ENCODE measurements around the gene VAV2. TPM values are rescaled to one million over a fixed set of nuclear protein-coding genes. Genes with fewer than 3 reads are reported as not detected.

The VAV2 gene
- total and polyA plus RNA-seq, 4 donors, result 4.9 to 26.4 (median 17.0) TPM

DNA sequence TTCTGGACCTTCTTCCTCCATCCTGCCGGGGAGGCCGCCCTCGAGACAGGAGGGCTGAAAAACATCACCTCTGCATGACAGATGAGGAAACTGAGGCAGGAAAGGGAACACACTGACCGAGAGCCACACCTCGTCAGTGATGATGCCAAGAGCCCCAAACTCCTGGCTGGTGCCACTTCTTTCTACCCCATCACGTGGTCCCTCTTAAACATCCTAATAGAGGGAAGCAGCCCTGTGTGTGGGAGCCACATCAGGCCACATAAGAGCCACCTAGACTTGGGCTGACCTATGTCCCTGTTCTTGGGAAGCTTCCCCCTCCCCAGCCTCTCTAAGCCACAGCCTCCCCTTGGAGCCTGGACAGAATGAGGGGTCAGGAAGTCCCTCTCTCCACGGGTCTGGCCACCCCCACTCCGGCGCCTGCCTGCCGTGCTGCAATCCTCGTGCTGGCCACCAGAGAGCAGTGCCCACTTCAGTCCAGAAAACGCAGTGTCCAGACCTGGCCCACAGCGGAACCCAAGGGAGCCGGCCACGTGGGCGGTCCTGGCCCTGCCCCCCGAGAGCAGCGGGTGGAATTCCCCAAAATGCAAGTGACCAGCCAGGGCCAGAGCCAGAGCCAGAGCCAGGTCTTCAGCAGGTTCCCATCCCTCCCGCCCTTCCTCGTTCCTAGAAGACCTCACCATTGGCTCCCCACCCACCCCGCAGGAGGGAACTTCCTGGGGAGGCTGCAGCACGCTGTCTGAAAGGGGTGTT, 199.2 kb downstream of the VAV2 start:
- TF ChIP-seq NR2F2 (IDR thresholded peaks at IDR 0.05), result no peak
- TF ChIP-seq RXRA (IDR thresholded peaks at IDR 0.05), result peak in 1 of 2 donors; percentile 26
- TF ChIP-seq, protein P1, sequence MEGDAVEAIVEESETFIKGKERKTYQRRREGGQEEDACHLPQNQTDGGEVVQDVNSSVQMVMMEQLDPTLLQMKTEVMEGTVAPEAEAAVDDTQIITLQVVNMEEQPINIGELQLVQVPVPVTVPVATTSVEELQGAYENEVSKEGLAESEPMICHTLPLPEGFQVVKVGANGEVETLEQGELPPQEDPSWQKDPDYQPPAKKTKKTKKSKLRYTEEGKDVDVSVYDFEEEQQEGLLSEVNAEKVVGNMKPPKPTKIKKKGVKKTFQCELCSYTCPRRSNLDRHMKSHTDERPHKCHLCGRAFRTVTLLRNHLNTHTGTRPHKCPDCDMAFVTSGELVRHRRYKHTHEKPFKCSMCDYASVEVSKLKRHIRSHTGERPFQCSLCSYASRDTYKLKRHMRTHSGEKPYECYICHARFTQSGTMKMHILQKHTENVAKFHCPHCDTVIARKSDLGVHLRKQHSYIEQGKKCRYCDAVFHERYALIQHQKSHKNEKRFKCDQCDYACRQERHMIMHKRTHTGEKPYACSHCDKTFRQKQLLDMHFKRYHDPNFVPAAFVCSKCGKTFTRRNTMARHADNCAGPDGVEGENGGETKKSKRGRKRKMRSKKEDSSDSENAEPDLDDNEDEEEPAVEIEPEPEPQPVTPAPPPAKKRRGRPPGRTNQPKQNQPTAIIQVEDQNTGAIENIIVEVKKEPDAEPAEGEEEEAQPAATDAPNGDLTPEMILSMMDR (IDR thresholded peaks at IDR 0.05; ENCODE audit: low read depth, low read length, missing input control), result peak; percentile 92
- peak; percentile 92 to 97 for TF ChIP-seq RAD21 (IDR thresholded peaks at IDR 0.05)
- no peaks in the 10 kb centered on the region for H3K27me3 ChIP-seq (ENCODE audit: control insufficient read depth in 4 of 4, insufficient read depth in 4 of 4, low read length in 3 of 4)
- DNase-seq (ENCODE audit: low spot score), result peak; percentile 74
- H3K27ac ChIP-seq (ENCODE audit: low read depth in 1 of 2, low read length in 2 of 2), result no peak overlapping the region
- 28% methylated on average over 22 of the region's 22 CpGs for WGBS
- H3K4me3 ChIP-seq (ENCODE audit: low read depth in 1 of 3, low read length in 3 of 3), result no peak overlapping the region
- H3K9ac ChIP-seq (ENCODE audit: low read depth in 1 of 2, low read length in 2 of 2), result no peak overlapping the region
- no peaks in the 10 kb centered on the region for H3K9me3 ChIP-seq (ENCODE audit: control insufficient read depth in 4 of 4, low read length in 3 of 4)
- H3K36me3 ChIP-seq (ENCODE audit: control insufficient read depth in 4 of 4, insufficient read depth in 3 of 4, low read depth in 1 of 4, low read length in 3 of 4), result peaks cover 6 to 33% (median 7%) of the 10 kb centered on the region in 4 donors
- H3K4me1 ChIP-seq (ENCODE audit: control insufficient read depth in 4 of 4, insufficient read depth in 4 of 4, low read length in 3 of 4), result peaks cover 9 to 35% (median 26%) of the 10 kb centered on the region in 4 donors

DNA sequence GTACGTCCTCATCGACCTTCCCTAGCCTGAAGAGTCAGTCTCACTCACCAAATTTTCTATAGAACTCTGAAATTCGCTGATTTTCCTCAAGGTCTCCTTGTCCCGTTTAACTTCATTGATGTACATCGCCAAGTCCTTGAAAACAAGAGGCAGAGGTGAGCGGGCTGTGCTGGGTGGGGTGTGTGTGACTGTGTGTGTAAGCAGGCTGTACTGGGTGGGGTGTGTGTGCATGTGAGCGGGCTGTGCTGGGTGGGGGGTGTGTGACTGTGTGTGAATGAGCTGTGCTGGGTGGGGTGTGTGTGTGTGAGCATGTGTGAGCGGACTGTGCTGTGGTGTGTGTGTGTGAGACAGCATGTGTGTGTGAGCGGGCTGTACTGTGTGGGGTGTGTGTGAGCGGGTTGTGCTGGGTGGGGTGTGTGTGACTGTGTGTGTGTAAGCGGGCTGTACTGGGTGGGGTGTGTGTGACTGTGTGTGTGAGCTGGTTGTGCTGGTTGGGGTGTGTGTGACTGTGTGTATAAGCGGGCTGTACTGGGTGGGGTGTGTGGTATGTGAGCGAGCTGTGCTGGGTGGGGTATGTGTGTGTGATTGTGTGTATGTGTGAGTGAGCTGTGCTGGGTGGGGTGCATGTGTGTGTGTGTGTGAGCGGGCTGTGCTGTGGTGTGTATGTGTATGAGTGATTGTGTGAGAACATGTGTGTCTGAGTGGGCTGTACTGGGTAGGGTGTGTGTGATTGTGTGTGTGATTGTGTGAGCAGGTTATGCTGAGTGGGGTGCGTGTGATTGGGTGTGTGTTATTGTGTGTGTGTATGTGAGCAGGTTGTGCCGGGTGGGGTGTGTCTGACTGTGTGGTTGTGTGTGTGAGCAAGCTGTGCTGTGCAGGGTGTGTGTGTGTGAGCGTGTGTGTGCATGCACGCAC, 200.1 kb downstream of the VAV2 start:
- Histone ChIP-seq H3K4me1 (ENCODE audit: control insufficient read depth in 4 of 4, insufficient read depth in 4 of 4, low read length in 3 of 4) (peaks cover 9 to 35% (median 26%) of the 10 kb centered on the region in 4 donors), H3K27me3 (ENCODE audit: control insufficient read depth in 4 of 4, insufficient read depth in 4 of 4, low read length in 3 of 4) (no peaks in the 10 kb centered on the region), H3K4me3 (ENCODE audit: low read depth in 1 of 3, low read length in 3 of 3) (no peak overlapping the region), H3K36me3 (ENCODE audit: control insufficient read depth in 4 of 4, insufficient read depth in 3 of 4, low read depth in 1 of 4, low read length in 3 of 4) (peaks cover 1 to 28% (median 6%) of the 10 kb centered on the region in 4 donors), H3K27ac (ENCODE audit: low read depth in 1 of 2, low read length in 2 of 2) (no peak overlapping the region), H3K9me3 (ENCODE audit: control insufficient read depth in 4 of 4, low read length in 3 of 4) (no peaks in the 10 kb centered on the region), H3K9ac (ENCODE audit: low read depth in 1 of 2, low read length in 2 of 2) (no peak overlapping the region)
- no peak for TF ChIP-seq TAF1 (conservative IDR thresholded peaks at IDR 0.05)
- no peak for TF ChIP-seq HNF4A (conservative IDR thresholded peaks at IDR 0.05)
- no peak for TF ChIP-seq RXRA (IDR thresholded peaks at IDR 0.05)
- TF ChIP-seq GABPA (IDR thresholded peaks at IDR 0.05 in 1 of 2, conservative IDR thresholded peaks at IDR 0.05 in 1 of 2), result no peak
- no peak for TF ChIP-seq JUND (IDR thresholded peaks at IDR 0.05)
- TF ChIP-seq, protein P2, sequence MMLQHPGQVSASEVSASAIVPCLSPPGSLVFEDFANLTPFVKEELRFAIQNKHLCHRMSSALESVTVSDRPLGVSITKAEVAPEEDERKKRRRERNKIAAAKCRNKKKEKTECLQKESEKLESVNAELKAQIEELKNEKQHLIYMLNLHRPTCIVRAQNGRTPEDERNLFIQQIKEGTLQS (IDR thresholded peaks at IDR 0.05), result no peak
- TF ChIP-seq, protein P3, sequence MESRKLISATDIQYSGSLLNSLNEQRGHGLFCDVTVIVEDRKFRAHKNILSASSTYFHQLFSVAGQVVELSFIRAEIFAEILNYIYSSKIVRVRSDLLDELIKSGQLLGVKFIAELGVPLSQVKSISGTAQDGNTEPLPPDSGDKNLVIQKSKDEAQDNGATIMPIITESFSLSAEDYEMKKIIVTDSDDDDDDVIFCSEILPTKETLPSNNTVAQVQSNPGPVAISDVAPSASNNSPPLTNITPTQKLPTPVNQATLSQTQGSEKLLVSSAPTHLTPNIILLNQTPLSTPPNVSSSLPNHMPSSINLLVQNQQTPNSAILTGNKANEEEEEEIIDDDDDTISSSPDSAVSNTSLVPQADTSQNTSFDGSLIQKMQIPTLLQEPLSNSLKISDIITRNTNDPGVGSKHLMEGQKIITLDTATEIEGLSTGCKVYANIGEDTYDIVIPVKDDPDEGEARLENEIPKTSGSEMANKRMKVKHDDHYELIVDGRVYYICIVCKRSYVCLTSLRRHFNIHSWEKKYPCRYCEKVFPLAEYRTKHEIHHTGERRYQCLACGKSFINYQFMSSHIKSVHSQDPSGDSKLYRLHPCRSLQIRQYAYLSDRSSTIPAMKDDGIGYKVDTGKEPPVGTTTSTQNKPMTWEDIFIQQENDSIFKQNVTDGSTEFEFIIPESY (IDR thresholded peaks at IDR 0.05), result no peak
- TF ChIP-seq RAD21 (IDR thresholded peaks at IDR 0.05), result no peak
- no peak for TF ChIP-seq NR2F2 (IDR thresholded peaks at IDR 0.05)
- TF ChIP-seq, protein P4, sequence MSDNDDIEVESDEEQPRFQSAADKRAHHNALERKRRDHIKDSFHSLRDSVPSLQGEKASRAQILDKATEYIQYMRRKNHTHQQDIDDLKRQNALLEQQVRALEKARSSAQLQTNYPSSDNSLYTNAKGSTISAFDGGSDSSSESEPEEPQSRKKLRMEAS (IDR thresholded peaks at IDR 0.05), result no peak
- no peak for TF ChIP-seq FOXA2 (IDR thresholded peaks at IDR 0.05)
- TF ChIP-seq HNF4G (IDR thresholded peaks at IDR 0.05), result no peak
- no peak for DNase-seq (ENCODE audit: low spot score)
- 87% methylated on average over 18 of the region's 18 CpGs for WGBS
